Activated CD4-positive, alpha-beta T cell treated with anti-CD3 and anti-CD28 coated beads, Interleukin-2, Interleukin-4, amounts not matched to agents 100 ng/mL and 50 ng/mL, durations not matched to agents 16 hours and 8 hours (primary cell): ENCODE data around the gene EFCAB6.

Source experiments
- DNase-seq: peaks from one replicate; pipeline ENCODE4 v3.0.0-alpha.2; 2020; ENCODE audit warnings: low spot score

EFCAB6 gene

GRCh38 chr22:43848366-43849171, 36.5 kb upstream of the EFCAB6 start:
- DNase-seq, result no peak

- DNase-seq, result no peak
Observed at GRCh38 chr22:43847376-43848289, 35.5 kb upstream of the EFCAB6 start.

- no peak for DNase-seq
Observed at GRCh38 chr22:43846966-43847365, 34.9 kb upstream of the EFCAB6 start.

GRCh38 chr22:43845981-43846380, 33.9 kb upstream of the EFCAB6 start:
- no peak for DNase-seq

GRCh38 chr22:43844560-43845545, 32.7 kb upstream of the EFCAB6 start:
- DNase-seq, result no peak

- no peak for DNase-seq
Observed at GRCh38 chr22:43843783-43844530, 31.9 kb upstream of the EFCAB6 start.

- DNase-seq, result no peak
Observed at GRCh38 chr22:43841742-43842141, 29.6 kb upstream of the EFCAB6 start.

GRCh38 chr22:43840851-43841250, 28.7 kb upstream of the EFCAB6 start:
- no peak for DNase-seq

- no peak for DNase-seq
Observed at GRCh38 chr22:43840431-43840830, 28.3 kb upstream of the EFCAB6 start.

- no peak for DNase-seq
Observed at GRCh38 chr22:43839781-43840180, 27.7 kb upstream of the EFCAB6 start.

- no peak for DNase-seq
Observed at GRCh38 chr22:43838571-43839307, 26.6 kb upstream of the EFCAB6 start.

- no peak for DNase-seq
Observed at GRCh38 chr22:43838161-43838560, 26.1 kb upstream of the EFCAB6 start.

GRCh38 chr22:43837666-43838065, 25.6 kb upstream of the EFCAB6 start:
- no peak for DNase-seq

GRCh38 chr22:43835736-43836135, 23.6 kb upstream of the EFCAB6 start:
- no peak for DNase-seq

- DNase-seq, result no peak
Observed at GRCh38 chr22:43835166-43835565, 23.1 kb upstream of the EFCAB6 start.

- no peak for DNase-seq
Observed at GRCh38 chr22:43833286-43834240, 21.5 kb upstream of the EFCAB6 start.

GRCh38 chr22:43832393-43833265, 20.5 kb upstream of the EFCAB6 start:
- no peak for DNase-seq
